OCI-LY7 (cell line): ENCODE results near the gene DCAF4L1. TPM values are rescaled to one million over a fixed set of nuclear protein-coding genes. Genes with fewer than 3 reads are reported as not detected.
A peak's percentile ranks its signal among the peaks of the same experiment; 100 is the strongest.

Source experiments
- BruUV-seq: library from RNA; stranded (reverse); fragments of 400-500 nt; replicated peaks from 2 replicates; lab custom pipeline; 2021; lab: Mats Ljungman, UMichigan
- CTCF ChIA-PET: fragments of 300-600 bp; sonication (Branson Sonifier 250); formaldehyde crosslinking; loops from one replicate; lab custom pipeline; 2022; ENCODE audit warnings: antibody characterized with exemption; ENCODE audit not compliant: unreplicated experiment; lab: Charles Lee
- POLR2A ChIA-PET: fragments of 300-600 bp; sonication (Branson Sonifier 250); formaldehyde crosslinking; loops from one replicate; lab custom pipeline; 2022; ENCODE audit warnings: antibody characterized with exemption; lab: Charles Lee
- DNase-seq: peaks from one replicate; pipeline ENCODE4 v3.0.0-alpha.2; 2015; ENCODE audit warnings: low spot score
- H2AFZ ChIP-seq: fragments of 200-600 bp; sonication (generic), shearing (Covaris generic); 2 replicates; pipeline ENCODE4 v1.6.1; 2014; ENCODE audit warnings: mild to moderate bottlenecking, antibody characterized with exemption, low read length, moderate library complexity
- H3K27ac ChIP-seq: fragments of 200-600 bp; sonication (generic); 2 replicates; pipeline ENCODE4 v1.5.1; 2014; ENCODE audit warnings: mixed run types, low read depth, mild to moderate bottlenecking, moderate library complexity, low read length, inconsistent platforms; ENCODE audit not compliant: poor library complexity, severe bottlenecking
- H3K36me3 ChIP-seq: fragments of 200-600 bp; sonication (generic); 2 replicates; pipeline ENCODE4 v1.6.1; 2014; ENCODE audit warnings: mild to moderate bottlenecking, antibody characterized with exemption, low read length, moderate library complexity, mixed read lengths; ENCODE audit not compliant: insufficient read depth
- H3K4me1 ChIP-seq: fragments of 200-600 bp; sonication (generic); 2 replicates; pipeline ENCODE4 v1.5.1; 2014; ENCODE audit warnings: mild to moderate bottlenecking, low read length; ENCODE audit not compliant: insufficient read depth, poor library complexity, severe bottlenecking
- H3K4me2 ChIP-seq: fragments of 200-600 bp; sonication (generic); 2 replicates; pipeline ENCODE4 v1.6.1; 2014; ENCODE audit warnings: mild to moderate bottlenecking, low read length
- H3K4me3 ChIP-seq: fragments of 200-600 bp; sonication (generic); 2 replicates; pipeline ENCODE4 v1.5.1; 2014; ENCODE audit warnings: mild to moderate bottlenecking, low read depth, low read length; ENCODE audit not compliant: poor library complexity, severe bottlenecking
- H3K79me2 ChIP-seq: fragments of 200-600 bp; sonication (generic); 2 replicates; pipeline ENCODE4 v1.6.1; 2016; ENCODE audit warnings: low read depth, mild to moderate bottlenecking, low read length, moderate library complexity, mixed read lengths; ENCODE audit not compliant: insufficient read depth
- H3K9me2 ChIP-seq: fragments of 200-600 bp; sonication (generic); 2 replicates; pipeline ENCODE4 v1.6.1; 2016; ENCODE audit warnings: mild to moderate bottlenecking, low read length, mixed read lengths; ENCODE audit not compliant: insufficient read depth
- H3K9me3 ChIP-seq: fragments of 200-600 bp; sonication (generic); 2 replicates; pipeline ENCODE4 v1.6.1; 2014; ENCODE audit warnings: mild to moderate bottlenecking, mixed run types, low read length, mixed read lengths
- H4K20me1 ChIP-seq: fragments of 200-600 bp; sonication (generic); 2 replicates; pipeline ENCODE4 v1.6.1; 2014; ENCODE audit warnings: mild to moderate bottlenecking, antibody characterized with exemption, low read length, moderate library complexity, mixed read lengths; ENCODE audit not compliant: insufficient read depth
- EZH2phosphoT487 ChIP-seq: fragments of 200-600 bp; sonication (generic); IDR thresholded peaks from 2 replicates; pipeline ENCODE4 v1.6.1; 2018; ENCODE audit warnings: low read depth, borderline replicate concordance, mild to moderate bottlenecking, mixed run types, antibody characterized with exemption, low read length, moderate library complexity, mixed read lengths
- intact Hi-C: fragments of 100-400 bp; cut with micrococcal nuclease; formaldehyde crosslinking; loops from one replicate; pipeline ENCODE4 v1.10.0; 2022; ENCODE audit not compliant: unreplicated experiment
- total RNA-seq, 2 experiments: library from RNA; depleted of rRNA in 1 of 2; stranded (reverse); fragments of >200 nt in 1 of 2; shearing (Covaris generic) in 1 of 2; gene quantifications; 2 replicates each; pipeline ENCODE4 v1.2.3, GENCODE V29; 2014 to 2022
- TF ChIP-seq, protein P1 (sequence below): fragments of 200-600 bp; sonication (generic); conservative IDR thresholded peaks from 2 replicates; pipeline ENCODE4 v1.5.1; 2014; ENCODE audit warnings: mild to moderate bottlenecking, antibody characterized with exemption, low read length, moderate library complexity, mixed read lengths

DCAF4L1 gene
- total RNA-seq, 2 experiments from 2014 or later = 0.09 to 0.30 TPM

- Histone ChIP-seq H3K79me2 (no peaks in the 10 kb centered on the region), H3K4me1 (no peaks in the 10 kb centered on the region), H3K27ac (no peak overlapping the region), H3K36me3 (peaks cover 34% of the 10 kb centered on the region), H2AFZ (no peak overlapping the region), H3K4me3 (no peak overlapping the region), H3K9me2 (no peaks in the 10 kb centered on the region), H3K4me2 (no peak overlapping the region), H4K20me1 (no peaks in the 10 kb centered on the region), H3K9me3 (no peaks in the 10 kb centered on the region)
- POLR2A ChIA-PET = interaction anchor here (0.7 to 0.8 kb wide), 6 partner anchors 19 to 1765 kb away, joined by 3 to 4 read pairs (median 3); no protein-coding TSS in a partner anchor
- CTCF ChIA-PET = no interaction called here
- BruUV-seq = TSS peak; percentile 29
- peak; percentile 63 for DNase-seq
- no peak for TF ChIP-seq EZH2phosphoT487
- TF ChIP-seq, protein P1, sequence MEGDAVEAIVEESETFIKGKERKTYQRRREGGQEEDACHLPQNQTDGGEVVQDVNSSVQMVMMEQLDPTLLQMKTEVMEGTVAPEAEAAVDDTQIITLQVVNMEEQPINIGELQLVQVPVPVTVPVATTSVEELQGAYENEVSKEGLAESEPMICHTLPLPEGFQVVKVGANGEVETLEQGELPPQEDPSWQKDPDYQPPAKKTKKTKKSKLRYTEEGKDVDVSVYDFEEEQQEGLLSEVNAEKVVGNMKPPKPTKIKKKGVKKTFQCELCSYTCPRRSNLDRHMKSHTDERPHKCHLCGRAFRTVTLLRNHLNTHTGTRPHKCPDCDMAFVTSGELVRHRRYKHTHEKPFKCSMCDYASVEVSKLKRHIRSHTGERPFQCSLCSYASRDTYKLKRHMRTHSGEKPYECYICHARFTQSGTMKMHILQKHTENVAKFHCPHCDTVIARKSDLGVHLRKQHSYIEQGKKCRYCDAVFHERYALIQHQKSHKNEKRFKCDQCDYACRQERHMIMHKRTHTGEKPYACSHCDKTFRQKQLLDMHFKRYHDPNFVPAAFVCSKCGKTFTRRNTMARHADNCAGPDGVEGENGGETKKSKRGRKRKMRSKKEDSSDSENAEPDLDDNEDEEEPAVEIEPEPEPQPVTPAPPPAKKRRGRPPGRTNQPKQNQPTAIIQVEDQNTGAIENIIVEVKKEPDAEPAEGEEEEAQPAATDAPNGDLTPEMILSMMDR = peak; percentile 81
- intact Hi-C loops = loop anchor here (2.0 to 5.0 kb wide), 2 partner anchors 195 to 325 kb away; partner anchors contain the start of gene BEND4
Observed at GRCh38 chr4:41957634-41958033, 23.9 kb upstream of the DCAF4L1 start.

- no TSS peak for BruUV-seq
- H2AFZ ChIP-seq = no peak overlapping the region
- H3K4me3 ChIP-seq = no peak overlapping the region
- no peaks in the 10 kb centered on the region for H4K20me1 ChIP-seq
- TF ChIP-seq, protein P1 = peak; percentile 81
- TF ChIP-seq EZH2phosphoT487 = no peak
- ChIA-PET POLR2A (interaction anchor here (0.6 to 1.0 kb wide), 2 partner anchors 9 to 171 kb away, joined by 3 to 6 read pairs; no protein-coding TSS in a partner anchor), CTCF (no interaction called here)
- no peaks in the 10 kb centered on the region for H3K9me2 ChIP-seq
- no peaks in the 10 kb centered on the region for H3K79me2 ChIP-seq
- H3K4me2 ChIP-seq = no peak overlapping the region
- DNase-seq = peak; percentile 51
- no peaks in the 10 kb centered on the region for H3K36me3 ChIP-seq
- H3K27ac ChIP-seq = no peak overlapping the region
- intact Hi-C loops = no loop called here
- no peaks in the 10 kb centered on the region for H3K9me3 ChIP-seq
- H3K4me1 ChIP-seq = no peaks in the 10 kb centered on the region
Observed at GRCh38 chr4:41963105-41963504, 18.5 kb upstream of the DCAF4L1 start.

GRCh38 chr4:41964401-41964800 is 17.2 kb upstream of the DCAF4L1 start:
- H3K36me3 ChIP-seq = no peaks in the 10 kb centered on the region
- no peak overlapping the region for H3K27ac ChIP-seq
- ChIA-PET POLR2A (no interaction called here), CTCF (no interaction called here)
- H3K4me1 ChIP-seq = no peaks in the 10 kb centered on the region
- no peaks in the 10 kb centered on the region for H4K20me1 ChIP-seq
- H3K9me3 ChIP-seq = no peaks in the 10 kb centered on the region
- no peak overlapping the region for H2AFZ ChIP-seq
- no peak overlapping the region for H3K4me2 ChIP-seq
- H3K9me2 ChIP-seq = no peaks in the 10 kb centered on the region
- intact Hi-C loops = no loop called here
- DNase-seq = no peak
- TF ChIP-seq, protein P1 = no peak
- TF ChIP-seq EZH2phosphoT487 = no peak
- H3K79me2 ChIP-seq = no peaks in the 10 kb centered on the region
- H3K4me3 ChIP-seq = no peak overlapping the region
- no TSS peak for BruUV-seq
